ENCODE data around the gene SMIM36.
A peak's percentile ranks its signal among the peaks of the same experiment; 100 is the strongest.
"Not testable (repeated sequence)": the region's sequence is repeated elsewhere in the genome, so short reads cannot be mapped to it uniquely, and the experiment has no call there.

Gene SMIM36

GRCh38 chr17:55510986-55511721 is at the start of gene SMIM36:
Gene SMIM36 (minus strand): TSS chr17:55511452.
- no peak for DNase-seq

DNA sequence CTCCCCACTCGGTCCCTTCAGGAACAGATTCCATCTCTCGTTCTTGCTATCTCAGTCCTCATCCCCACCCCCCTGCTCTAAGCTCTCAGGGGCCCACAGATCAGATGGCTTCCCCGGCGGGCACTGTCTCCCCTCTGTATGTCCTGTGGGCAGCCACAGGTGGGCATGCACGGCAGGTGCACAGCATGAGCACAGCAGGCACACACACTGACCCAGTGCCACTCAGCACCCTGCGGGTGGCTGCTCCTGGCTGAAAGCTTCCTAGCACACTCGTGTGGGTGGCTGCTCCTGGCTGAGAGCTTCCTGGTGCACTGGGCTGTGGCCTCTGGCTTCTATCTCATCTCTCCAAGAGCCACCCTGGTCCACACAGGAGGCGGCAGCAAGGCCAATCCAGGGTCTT is 44.5 kb upstream of the SMIM36 start:
- no peak for DNase-seq

- DNase-seq, result no peak
These were observed 37.9 kb upstream of the SMIM36 start for GRCh38 chr17:55549140-55549539.

DNA sequence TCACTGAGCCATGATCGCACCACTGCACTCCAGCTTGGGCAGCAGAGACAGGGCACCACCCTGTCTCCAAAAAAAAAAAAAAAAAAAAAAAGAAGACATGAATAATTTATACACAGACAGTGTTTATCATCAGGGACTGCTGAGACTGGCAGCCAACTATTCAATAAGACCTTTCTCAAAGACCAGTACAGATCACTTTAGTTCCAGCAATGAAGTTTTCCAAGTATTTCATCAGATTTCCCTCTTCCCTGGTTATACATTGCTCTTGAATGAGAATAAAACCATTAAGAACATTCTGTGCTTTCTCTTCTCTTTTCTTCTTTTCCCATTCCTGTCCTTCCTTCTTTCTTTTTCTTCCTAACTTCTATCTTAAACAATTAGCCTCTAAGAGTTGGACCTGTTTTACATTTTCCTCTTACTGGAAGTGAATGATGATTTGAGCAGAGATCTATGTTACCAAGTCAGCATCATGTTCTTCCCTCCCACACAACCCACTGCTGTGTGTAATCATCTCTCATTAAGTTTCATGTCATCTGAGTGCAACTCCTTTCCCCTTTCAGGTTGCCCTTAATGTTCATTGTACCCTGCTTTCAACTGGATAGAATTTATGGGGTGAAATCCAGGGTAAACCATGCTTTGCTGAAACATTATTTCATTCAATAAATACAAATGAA is 35.9 kb upstream of the SMIM36 start:
- peak; percentile 33 for DNase-seq

GRCh38 chr17:55546481-55546880 is 35.2 kb upstream of the SMIM36 start:
- DNase-seq, result no peak

- no peak for DNase-seq
These were observed 34.6 kb upstream of the SMIM36 start for GRCh38 chr17:55545806-55546205.

DNA sequence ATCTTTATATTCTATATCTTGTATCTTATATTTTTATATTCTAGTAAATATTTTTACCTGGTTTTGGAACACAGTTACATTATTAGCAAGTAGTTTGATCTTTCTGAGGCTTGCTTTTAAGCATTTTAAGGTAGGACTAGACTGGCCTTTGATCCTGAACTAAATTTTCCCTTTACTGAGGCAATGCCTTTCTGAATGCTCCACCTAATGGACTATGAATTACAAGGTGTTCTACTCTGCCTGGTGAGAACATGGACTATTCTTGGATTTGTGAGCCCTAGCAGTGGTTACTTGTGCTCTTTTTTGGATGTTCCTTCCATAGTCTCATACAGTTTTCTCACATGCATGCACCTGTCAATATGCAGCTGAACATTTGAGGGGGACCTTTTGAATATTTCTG is 32.5 kb upstream of the SMIM36 start:
- no peak for DNase-seq

DNA sequence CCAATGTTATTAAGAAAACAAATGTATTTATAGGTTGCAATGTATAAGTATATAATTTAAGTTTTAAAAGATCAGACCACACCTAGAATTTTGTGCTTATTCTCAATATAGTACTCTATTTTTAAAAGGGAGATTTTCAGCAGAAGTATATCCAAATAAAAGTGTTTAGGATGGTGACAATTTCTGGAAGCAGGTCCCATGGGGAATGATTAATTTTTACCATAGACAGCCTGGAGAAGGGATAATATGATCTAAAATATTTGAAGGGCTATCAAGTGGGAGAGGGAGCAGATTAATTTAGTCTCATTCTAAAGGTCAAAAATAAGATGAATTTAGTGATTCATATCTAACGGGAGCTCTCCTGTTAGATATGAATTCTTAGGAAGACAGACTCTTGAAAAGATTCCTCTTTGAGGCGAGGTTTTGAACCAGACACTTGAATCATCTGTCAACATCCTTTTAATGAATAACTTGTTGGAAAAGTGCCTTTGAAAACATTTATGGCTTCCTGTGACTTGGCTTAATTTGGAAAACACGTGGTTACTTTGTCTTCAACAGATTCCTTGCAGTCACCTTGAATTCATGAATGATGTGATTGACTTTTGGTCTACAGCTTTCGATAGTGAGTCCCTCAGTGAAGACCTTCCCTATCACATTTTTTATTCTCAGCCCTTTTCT is 29.3 kb upstream of the SMIM36 start:
- peak; percentile 91 for DNase-seq

DNA sequence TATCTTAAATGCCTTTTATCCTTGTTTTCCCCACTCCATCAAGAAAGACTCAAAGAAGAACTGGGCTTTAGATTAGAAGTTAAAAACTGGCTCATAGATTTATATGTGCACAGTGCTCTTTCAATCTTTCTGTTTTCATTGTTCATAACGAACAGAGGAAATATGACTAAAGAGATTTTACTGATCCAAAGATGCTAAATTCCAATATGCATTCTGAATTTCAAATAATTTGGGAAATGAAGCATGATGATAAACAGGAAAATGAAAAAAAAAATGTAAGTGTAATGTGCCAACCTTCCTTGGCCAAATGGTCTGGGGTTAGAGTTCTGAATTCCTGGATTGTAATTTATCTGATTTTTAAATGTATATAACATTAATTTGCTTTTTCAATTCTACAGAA is 25.0 kb upstream of the SMIM36 start:
- no peak for DNase-seq

GRCh38 chr17:55533608-55534007 is 22.4 kb upstream of the SMIM36 start:
- DNase-seq, result peak; percentile 59

DNA sequence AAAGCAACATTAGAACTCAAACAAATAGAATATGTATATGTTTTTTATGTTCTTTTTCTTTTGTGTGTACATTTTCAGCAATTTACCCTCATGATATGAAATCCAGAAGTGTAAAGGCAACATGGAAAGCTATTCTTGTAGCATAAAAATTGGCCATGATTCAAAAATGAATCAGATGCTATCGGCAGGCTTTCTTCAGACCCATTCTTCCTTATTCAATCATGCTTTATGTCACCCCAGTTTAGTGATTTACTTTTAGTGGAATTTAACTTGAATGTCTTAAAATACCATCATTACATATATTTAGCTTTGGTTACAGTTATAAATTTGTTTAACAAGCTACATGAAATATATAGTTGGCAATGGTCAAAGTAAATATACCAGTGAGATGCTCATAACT is 21.4 kb upstream of the SMIM36 start:
- peak; percentile 52 for DNase-seq

DNA sequence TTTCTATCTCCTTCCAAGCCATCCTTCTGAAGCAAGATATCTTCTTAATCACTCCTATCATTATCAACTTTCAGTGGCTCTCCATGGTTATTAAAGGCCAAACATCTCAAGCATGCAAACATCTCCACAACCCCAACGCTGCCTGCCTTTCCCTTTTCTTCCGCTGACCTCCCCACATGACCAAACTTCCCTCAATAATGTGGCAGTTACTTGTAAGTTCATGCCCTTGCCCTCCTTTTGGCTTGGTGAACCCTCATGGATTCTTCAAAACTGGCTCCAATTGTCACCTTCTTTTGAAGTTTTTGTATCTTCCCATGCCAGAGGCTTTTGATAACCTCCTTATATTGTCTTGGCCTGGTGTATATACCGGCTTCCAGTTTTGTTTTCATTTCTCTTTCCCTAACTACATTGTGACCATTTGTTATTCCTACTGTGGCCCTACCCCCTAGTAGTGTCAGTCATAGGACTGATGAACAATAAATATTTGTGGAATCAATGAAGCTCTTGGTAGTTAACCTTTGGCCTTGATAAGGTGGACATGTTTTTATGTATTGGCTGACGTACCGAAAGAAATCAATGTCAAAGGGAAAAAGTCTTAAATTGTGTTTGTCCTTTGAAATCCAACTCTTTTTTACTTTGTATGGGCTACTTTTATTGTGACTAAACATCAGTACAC is 19.9 kb upstream of the SMIM36 start:
- DNase-seq, result no peak

DNA sequence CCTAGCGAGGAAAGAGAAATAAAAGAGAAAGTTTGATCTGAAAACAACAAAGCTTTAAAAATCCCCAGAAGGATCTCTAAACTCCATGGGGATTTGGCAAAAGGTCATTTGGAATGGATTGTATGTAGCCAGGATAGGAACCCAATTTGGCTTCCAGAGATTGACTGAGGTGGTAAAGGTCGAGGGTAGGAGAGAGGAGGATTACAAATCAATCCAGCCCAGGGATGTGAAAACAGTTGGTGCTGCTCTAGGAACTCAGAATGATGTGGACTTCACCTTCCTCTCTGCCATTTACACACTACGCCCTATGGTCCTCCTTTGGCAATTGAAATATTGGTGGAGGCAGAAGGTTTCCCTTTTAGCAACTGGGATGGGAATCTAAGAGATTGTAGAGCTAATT is 18.8 kb upstream of the SMIM36 start:
- DNase-seq, result no peak

GRCh38 chr17:55527540-55528118 is 16.4 kb upstream of the SMIM36 start:
- peak; percentile 55 for DNase-seq

DNA sequence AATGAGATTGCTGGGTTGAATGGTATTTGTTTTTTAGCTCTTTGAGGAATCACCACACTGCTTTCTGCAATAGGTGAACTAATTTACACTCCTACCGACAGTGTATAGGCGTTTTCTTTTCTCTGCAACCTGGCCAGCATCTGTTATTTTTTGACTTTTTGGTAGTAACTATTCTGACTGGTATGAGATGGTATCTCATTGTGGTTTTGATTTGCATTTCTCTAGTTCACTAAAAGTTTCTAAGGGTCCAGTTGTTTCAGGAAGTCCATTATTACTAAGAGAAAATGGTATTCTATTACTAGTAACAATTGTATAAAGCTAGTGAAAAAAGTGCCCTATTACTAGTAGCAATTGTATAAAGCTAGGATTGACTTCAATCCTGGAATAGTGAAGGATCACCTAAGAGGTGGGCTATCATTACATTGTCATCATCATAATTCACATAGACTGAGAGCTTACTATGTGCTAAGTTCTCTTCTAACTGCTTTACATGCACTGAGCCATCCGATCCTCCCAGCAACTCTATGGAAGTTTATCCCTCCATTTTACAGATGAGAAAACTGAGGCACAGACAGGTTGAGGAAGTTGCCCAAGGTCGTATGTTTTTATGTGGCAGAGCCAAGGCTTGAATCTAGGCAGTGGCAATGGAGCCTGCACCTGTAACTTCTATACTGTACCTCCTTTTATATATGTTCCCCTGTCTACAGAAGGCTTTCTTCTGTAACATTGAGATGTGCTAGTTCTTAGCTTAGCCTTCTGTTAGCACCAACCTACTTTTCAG is 13.4 kb upstream of the SMIM36 start:
- no peak for DNase-seq

GRCh38 chr17:55523032-55523431 is 11.8 kb upstream of the SMIM36 start:
- DNase-seq, result not testable (repeated sequence)

- no peak for DNase-seq
These were observed 9.9 kb upstream of the SMIM36 start for GRCh38 chr17:55521186-55521585.

- no peak for DNase-seq
These were observed 9.2 kb upstream of the SMIM36 start for GRCh38 chr17:55520402-55520801.

DNA sequence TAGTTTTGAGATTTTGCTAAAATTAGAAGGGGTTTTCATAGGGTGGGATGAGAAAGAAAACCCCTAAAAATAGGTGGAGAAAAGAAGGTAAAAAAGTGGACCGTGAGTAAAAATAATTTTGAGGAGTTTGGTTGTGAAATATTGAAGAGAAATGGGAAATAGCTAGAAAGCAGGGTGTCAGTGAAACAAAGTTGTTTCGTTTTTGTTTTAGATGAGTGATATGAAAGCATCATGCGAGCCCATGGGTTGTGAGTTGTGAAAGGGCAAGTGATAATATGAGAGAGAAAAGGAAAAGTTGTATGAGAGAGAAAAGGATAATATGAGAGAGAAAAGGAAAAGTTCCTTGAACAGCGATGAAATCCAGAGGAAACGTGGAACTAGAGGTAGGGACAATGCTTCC is 7.3 kb upstream of the SMIM36 start:
- DNase-seq, result no peak

DNA sequence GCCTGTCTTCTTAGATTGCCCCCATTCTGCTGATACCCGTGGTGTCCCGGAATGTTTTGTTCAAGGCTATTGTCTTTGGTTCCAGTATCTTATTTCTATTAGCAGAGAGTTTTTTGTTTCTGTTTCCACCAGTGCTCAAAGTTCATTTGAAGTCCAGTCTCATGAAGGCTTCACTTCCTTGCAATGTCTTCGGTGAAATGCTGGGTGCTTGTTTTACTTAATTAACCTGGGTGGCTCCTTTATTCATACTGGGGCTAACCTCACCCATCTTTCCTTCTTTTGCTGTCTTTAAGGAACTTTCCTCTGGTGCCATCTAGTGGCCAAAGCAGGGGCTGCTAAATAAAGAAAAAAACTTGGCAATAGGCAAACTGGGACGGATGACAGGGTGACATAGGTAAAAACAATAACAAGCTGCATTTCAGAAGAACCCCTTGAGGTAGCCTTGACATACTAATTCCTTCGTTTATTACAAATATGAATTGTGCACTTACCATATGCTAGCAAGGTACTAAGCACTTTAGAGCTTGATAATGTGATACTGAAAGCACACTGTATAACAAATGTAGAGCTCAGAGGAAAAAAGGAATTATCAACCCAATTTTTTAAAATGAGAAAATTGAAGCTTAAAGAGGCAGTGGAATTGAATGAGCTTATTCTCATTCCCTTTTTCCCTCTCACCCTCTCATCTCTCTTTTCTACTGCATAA is 2.8 kb upstream of the SMIM36 start:
- peak; percentile 65 for DNase-seq

DNA sequence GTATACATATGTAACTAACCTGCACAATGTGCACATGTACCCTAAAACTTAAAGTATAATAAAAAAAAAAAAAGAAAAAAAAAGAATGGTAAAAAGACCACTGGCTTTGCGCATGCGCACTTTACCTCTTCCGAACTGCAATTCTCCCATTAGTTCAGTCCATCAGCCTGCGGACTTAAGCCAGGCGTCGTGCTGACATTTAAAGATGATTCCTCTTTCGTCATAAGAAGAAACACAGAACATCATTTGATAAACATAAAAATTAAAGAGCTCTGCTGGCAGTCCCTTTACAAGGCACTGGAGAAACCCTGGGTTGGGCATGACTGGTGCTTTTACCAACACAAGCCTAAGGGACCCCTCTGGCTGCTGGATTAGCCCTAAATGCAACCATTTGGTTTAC is 3.6 kb downstream of the SMIM36 start:
- DNase-seq, result not testable (repeated sequence)

DNA sequence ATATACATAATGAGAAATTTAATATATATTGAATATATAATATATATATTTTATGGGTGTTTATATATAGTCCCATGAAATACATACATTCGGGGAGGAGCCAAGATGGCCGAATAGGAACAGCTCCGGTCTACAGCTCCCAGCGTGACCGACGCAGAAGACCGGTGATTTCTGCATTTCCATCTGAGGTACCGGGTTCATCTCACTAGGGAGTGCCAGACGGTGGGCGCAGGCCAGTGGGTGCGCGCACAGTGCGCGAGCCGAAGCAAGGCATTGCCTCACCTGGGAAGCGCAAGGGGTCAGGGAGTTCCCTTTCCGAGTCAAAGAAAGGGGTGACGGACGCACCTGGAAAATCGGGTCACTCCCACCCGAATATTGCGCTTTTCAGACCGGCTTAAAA is 9.6 kb downstream of the SMIM36 start:
- not testable (repeated sequence) for DNase-seq
